ENCODE results near the gene ENTPD3.

Gene ENTPD3

GRCh38 chr3:40387001-40387894, at the start of gene ENTPD3:
ENTPD3 (plus strand) TSS chr3:40387184; CDS start chr3:40388058, 874 bp downstream.
- Mint-ChIP-seq H3K4me1 (ENCODE audit: low read depth) (peaks cover 4% of the 10 kb centered on the region), H3K27ac (no peak within 1 kb of the TSS), H3K36me3 (ENCODE audit: low read depth) (peaks cover 2% of the 10 kb centered on the region), H3K4me3 (peak within 1 kb of the TSS; percentile 72), H3K9me3 (no peaks in the 10 kb centered on the region), H3K27me3 (ENCODE audit: low read depth) (peaks cover 30% of the 10 kb centered on the region)
- no peak for DNase-seq (ENCODE audit: low spot score)

- peaks cover 6% of the 10 kb centered on the region for H3K4me1 Mint-ChIP-seq (ENCODE audit: low read depth)
- no peaks in the 10 kb centered on the region for H3K27me3 Mint-ChIP-seq (ENCODE audit: low read depth)
- no peak overlapping the region for H3K4me3 Mint-ChIP-seq
- H3K27ac Mint-ChIP-seq = no peak overlapping the region
- no peaks in the 10 kb centered on the region for H3K36me3 Mint-ChIP-seq (ENCODE audit: low read depth)
- H3K9me3 Mint-ChIP-seq = no peaks in the 10 kb centered on the region
- DNase-seq (ENCODE audit: low spot score) = no peak
Observed at GRCh38 chr3:40339871-40340270, 47.1 kb upstream of the ENTPD3 start.

GRCh38 chr3:40340541-40341170, 46.3 kb upstream of the ENTPD3 start:
- peaks cover 6% of the 10 kb centered on the region for H3K4me1 Mint-ChIP-seq (ENCODE audit: low read depth)
- no peak overlapping the region for H3K27ac Mint-ChIP-seq
- H3K27me3 Mint-ChIP-seq (ENCODE audit: low read depth) = no peaks in the 10 kb centered on the region
- DNase-seq (ENCODE audit: low spot score) = no peak
- no peak overlapping the region for H3K4me3 Mint-ChIP-seq
- no peaks in the 10 kb centered on the region for H3K9me3 Mint-ChIP-seq
- no peaks in the 10 kb centered on the region for H3K36me3 Mint-ChIP-seq (ENCODE audit: low read depth)

- Mint-ChIP-seq H3K36me3 (ENCODE audit: low read depth) (no peaks in the 10 kb centered on the region), H3K4me3 (no peak overlapping the region), H3K4me1 (ENCODE audit: low read depth) (peaks cover 6% of the 10 kb centered on the region), H3K27me3 (ENCODE audit: low read depth) (no peaks in the 10 kb centered on the region), H3K27ac (no peak overlapping the region), H3K9me3 (no peaks in the 10 kb centered on the region)
- no peak for DNase-seq (ENCODE audit: low spot score)
Observed at GRCh38 chr3:40341671-40342070, 45.3 kb upstream of the ENTPD3 start.

- Mint-ChIP-seq H3K4me3 (no peak overlapping the region), H3K4me1 (ENCODE audit: low read depth) (no peaks in the 10 kb centered on the region), H3K27me3 (ENCODE audit: low read depth) (peaks cover 4% of the 10 kb centered on the region), H3K9me3 (peaks cover 13% of the 10 kb centered on the region), H3K36me3 (ENCODE audit: low read depth) (no peaks in the 10 kb centered on the region), H3K27ac (no peak overlapping the region)
- DNase-seq (ENCODE audit: low spot score) = no peak
Observed at GRCh38 chr3:40350529-40350928, 36.5 kb upstream of the ENTPD3 start.

GRCh38 chr3:40355410-40355809, 31.6 kb upstream of the ENTPD3 start:
- Mint-ChIP-seq H3K9me3 (peaks cover 9% of the 10 kb centered on the region), H3K27me3 (ENCODE audit: low read depth) (peaks cover 4% of the 10 kb centered on the region)

GRCh38 chr3:40358454-40358853, 28.5 kb upstream of the ENTPD3 start:
- H3K27ac Mint-ChIP-seq = no peak overlapping the region
- no peaks in the 10 kb centered on the region for H3K4me1 Mint-ChIP-seq (ENCODE audit: low read depth)
- no peaks in the 10 kb centered on the region for H3K36me3 Mint-ChIP-seq (ENCODE audit: low read depth)

More at GRCh38 chr3:40355410-40355809, 31.6 kb upstream of the ENTPD3 start:
- Mint-ChIP-seq H3K27ac (no peak overlapping the region), H3K4me3 (no peak overlapping the region), H3K4me1 (ENCODE audit: low read depth) (no peaks in the 10 kb centered on the region), H3K36me3 (ENCODE audit: low read depth) (no peaks in the 10 kb centered on the region)
- DNase-seq (ENCODE audit: low spot score) = no peak

GRCh38 chr3:40363674-40364073, 23.3 kb upstream of the ENTPD3 start:
- Mint-ChIP-seq H3K36me3 (ENCODE audit: low read depth) (no peaks in the 10 kb centered on the region), H3K27ac (no peak overlapping the region), H3K4me3 (no peak overlapping the region), H3K4me1 (ENCODE audit: low read depth) (no peaks in the 10 kb centered on the region), H3K27me3 (ENCODE audit: low read depth) (peaks cover 17% of the 10 kb centered on the region), H3K9me3 (no peaks in the 10 kb centered on the region)
- DNase-seq (ENCODE audit: low spot score) = no peak

More at GRCh38 chr3:40358454-40358853, 28.5 kb upstream of the ENTPD3 start:
- H3K27me3 Mint-ChIP-seq (ENCODE audit: low read depth) = peaks cover 10% of the 10 kb centered on the region
- DNase-seq (ENCODE audit: low spot score) = no peak
- no peaks in the 10 kb centered on the region for H3K9me3 Mint-ChIP-seq
- no peak overlapping the region for H3K4me3 Mint-ChIP-seq

GRCh38 chr3:40366203-40367162, 20.5 kb upstream of the ENTPD3 start:
- Mint-ChIP-seq H3K9me3 (no peaks in the 10 kb centered on the region), H3K36me3 (ENCODE audit: low read depth) (no peaks in the 10 kb centered on the region), H3K27me3 (ENCODE audit: low read depth) (peaks cover 26% of the 10 kb centered on the region), H3K27ac (no peak overlapping the region), H3K4me1 (ENCODE audit: low read depth) (no peaks in the 10 kb centered on the region), H3K4me3 (no peak overlapping the region)
- no peak for DNase-seq (ENCODE audit: low spot score)

- no peak overlapping the region for H3K4me3 Mint-ChIP-seq
- no peaks in the 10 kb centered on the region for H3K4me1 Mint-ChIP-seq (ENCODE audit: low read depth)
- DNase-seq (ENCODE audit: low spot score) = no peak
- no peaks in the 10 kb centered on the region for H3K9me3 Mint-ChIP-seq
- peaks cover 25% of the 10 kb centered on the region for H3K27me3 Mint-ChIP-seq (ENCODE audit: low read depth)
- H3K36me3 Mint-ChIP-seq (ENCODE audit: low read depth) = no peaks in the 10 kb centered on the region
- H3K27ac Mint-ChIP-seq = no peak overlapping the region
Observed at GRCh38 chr3:40369716-40370115, 17.3 kb upstream of the ENTPD3 start.

- H3K4me1 Mint-ChIP-seq (ENCODE audit: low read depth) = peaks cover 6% of the 10 kb centered on the region
- peaks cover 3% of the 10 kb centered on the region for H3K27me3 Mint-ChIP-seq (ENCODE audit: low read depth)
- DNase-seq (ENCODE audit: low spot score) = no peak
- H3K36me3 Mint-ChIP-seq (ENCODE audit: low read depth) = peaks cover 1% of the 10 kb centered on the region
- no peak overlapping the region for H3K4me3 Mint-ChIP-seq
- H3K27ac Mint-ChIP-seq = no peak overlapping the region
- H3K9me3 Mint-ChIP-seq = peaks cover 12% of the 10 kb centered on the region
Observed at GRCh38 chr3:40377822-40378221, 9.2 kb upstream of the ENTPD3 start.

GRCh38 chr3:40379674-40380306, 7.2 kb upstream of the ENTPD3 start:
- Mint-ChIP-seq H3K27me3 (ENCODE audit: low read depth) (no peaks in the 10 kb centered on the region), H3K36me3 (ENCODE audit: low read depth) (peaks cover 1% of the 10 kb centered on the region), H3K27ac (no peak overlapping the region), H3K9me3 (peaks cover 12% of the 10 kb centered on the region), H3K4me1 (ENCODE audit: low read depth) (peaks cover 6% of the 10 kb centered on the region), H3K4me3 (no peak overlapping the region)
- DNase-seq (ENCODE audit: low spot score) = no peak

- Mint-ChIP-seq H3K9me3 (peaks cover 6% of the 10 kb centered on the region), H3K36me3 (ENCODE audit: low read depth) (no peaks in the 10 kb centered on the region), H3K27me3 (ENCODE audit: low read depth) (peaks cover 5% of the 10 kb centered on the region), H3K4me3 (no peak overlapping the region), H3K27ac (no peak overlapping the region), H3K4me1 (ENCODE audit: low read depth) (peaks cover 9% of the 10 kb centered on the region)
- DNase-seq (ENCODE audit: low spot score) = no peak
Observed at GRCh38 chr3:40381904-40382616, 4.9 kb upstream of the ENTPD3 start.

All from T-helper 2 cell treated with Interferon-gamma antibody and Interleukin-4, amounts not matched to agents 5 μg/mL and 100 μg/mL, for 36 hours (primary cell).